ENCODE results near the gene RELL1. TPM values are rescaled to one million over a fixed set of nuclear protein-coding genes. Genes with fewer than 3 reads are reported as not detected.

RELL1 gene
- total RNA-seq, 1 donor from 2014 or later = 122 TPM

GRCh38 chr4:37653601-37654000 lies 32.6 kb downstream of the RELL1 start:
- DNase-seq (ENCODE audit: low read depth) (peak; percentile 59), FAIRE-seq (no peak)
- no peak for TF ChIP-seq CTCF (IDR thresholded peaks at IDR 0.05; ENCODE audit: insufficient read depth, low read length, severe bottlenecking)
- Histone ChIP-seq H3K4me3 (ENCODE audit: low read depth, low read length) (no peak overlapping the region), H3K27me3 (ENCODE audit: control insufficient read depth, insufficient read depth, low read length) (no peaks in the 10 kb centered on the region), H3K36me3 (ENCODE audit: control insufficient read depth, insufficient read depth, low read length) (no peaks in the 10 kb centered on the region)

GRCh38 chr4:37652747-37653527 lies 33.2 kb downstream of the RELL1 start:
- FAIRE-seq (no peak), DNase-seq (ENCODE audit: low read depth) (no peak)
- Histone ChIP-seq H3K27me3 (ENCODE audit: control insufficient read depth, insufficient read depth, low read length) (no peaks in the 10 kb centered on the region), H3K36me3 (ENCODE audit: control insufficient read depth, insufficient read depth, low read length) (no peaks in the 10 kb centered on the region), H3K4me3 (ENCODE audit: low read depth, low read length) (no peak overlapping the region)
- no peak for TF ChIP-seq CTCF (IDR thresholded peaks at IDR 0.05; ENCODE audit: insufficient read depth, low read length, severe bottlenecking)

GRCh38 chr4:37651781-37652377 lies 34.3 kb downstream of the RELL1 start:
- TF ChIP-seq CTCF (IDR thresholded peaks at IDR 0.05; ENCODE audit: insufficient read depth, low read length, severe bottlenecking) = no peak
- H3K4me3 ChIP-seq (ENCODE audit: low read depth, low read length) = no peak overlapping the region
- no peak for FAIRE-seq
- H3K27me3 ChIP-seq (ENCODE audit: control insufficient read depth, insufficient read depth, low read length) = no peaks in the 10 kb centered on the region
- no peaks in the 10 kb centered on the region for H3K36me3 ChIP-seq (ENCODE audit: control insufficient read depth, insufficient read depth, low read length)
- DNase-seq (ENCODE audit: low read depth) = no peak

- no peak overlapping the region for H3K4me3 ChIP-seq (ENCODE audit: low read depth, low read length)
- TF ChIP-seq CTCF (IDR thresholded peaks at IDR 0.05; ENCODE audit: insufficient read depth, low read length, severe bottlenecking) = no peak
- no peak for DNase-seq (ENCODE audit: low read depth)
- no peaks in the 10 kb centered on the region for H3K36me3 ChIP-seq (ENCODE audit: control insufficient read depth, insufficient read depth, low read length)
- no peaks in the 10 kb centered on the region for H3K27me3 ChIP-seq (ENCODE audit: control insufficient read depth, insufficient read depth, low read length)
- FAIRE-seq = no peak
Measured at GRCh38 chr4:37650481-37650880, 35.7 kb downstream of the RELL1 start.

- FAIRE-seq = no peak
- Histone ChIP-seq H3K27me3 (ENCODE audit: control insufficient read depth, insufficient read depth, low read length) (no peaks in the 10 kb centered on the region), H3K4me3 (ENCODE audit: low read depth, low read length) (no peak overlapping the region), H3K36me3 (ENCODE audit: control insufficient read depth, insufficient read depth, low read length) (no peaks in the 10 kb centered on the region)
- no peak for DNase-seq (ENCODE audit: low read depth)
- no peak for TF ChIP-seq CTCF (IDR thresholded peaks at IDR 0.05; ENCODE audit: insufficient read depth, low read length, severe bottlenecking)
Measured at GRCh38 chr4:37649268-37649667, 36.9 kb downstream of the RELL1 start.
